SU-DHL-6 (cell line): ENCODE results near the gene C1QL4.

Source experiments
- H2AFZ ChIP-seq: fragments of 200-600 bp; sonication (generic); 2 replicates; pipeline ENCODE4 v1.6.1; 2014; ENCODE audit warnings: low read depth, mild to moderate bottlenecking, moderate library complexity, mixed read lengths, antibody characterized with exemption, low read length; ENCODE audit not compliant: severe bottlenecking
- H3F3A ChIP-seq: fragments of 200-600 bp; shearing (Covaris generic); 2 replicates; pipeline ENCODE4 v1.6.0; 2016; ENCODE audit warnings: antibody characterized with exemption, mild to moderate bottlenecking; ENCODE audit not compliant: insufficient read depth
- H3K27ac ChIP-seq: fragments of 200-600 bp; sonication (generic); 2 replicates; pipeline ENCODE4 v1.5.1; 2016; ENCODE audit warnings: low read depth, mild to moderate bottlenecking, low read length, moderate library complexity, mixed read lengths
- H3K27me3 ChIP-seq: fragments of 200-600 bp; sonication (generic), shearing (Covaris generic); 2 replicates; pipeline ENCODE4 v1.6.0; 2014; ENCODE audit warnings: mild to moderate bottlenecking, low read length
- H3K36me3 ChIP-seq: fragments of 200-600 bp; sonication (generic); 2 replicates; pipeline ENCODE4 v1.6.1; 2014; ENCODE audit warnings: mild to moderate bottlenecking, low read length, mixed read lengths
- H3K4me2 ChIP-seq: fragments of 300-600, 200-600 bp; shearing (Covaris generic), sonication (generic); 2 replicates; pipeline ENCODE4 v1.6.0; 2014; ENCODE audit warnings: low read length, low read depth, mild to moderate bottlenecking; ENCODE audit not compliant: poor library complexity, severe bottlenecking
- H3K4me3 ChIP-seq: fragments of 200-600 bp; sonication (generic); 2 replicates; pipeline ENCODE4 v1.5.1; 2014; ENCODE audit warnings: antibody characterized with exemption, low read length, mild to moderate bottlenecking, mixed read lengths; ENCODE audit not compliant: insufficient read depth, poor library complexity, severe bottlenecking
- H3K79me2 ChIP-seq: fragments of 200-600 bp; sonication (generic); 2 replicates; pipeline ENCODE4 v1.6.1; 2014; ENCODE audit warnings: mild to moderate bottlenecking, low read length, moderate library complexity; ENCODE audit not compliant: insufficient read depth
- H3K9ac ChIP-seq: fragments of 200-600 bp; sonication (generic); 2 replicates; pipeline ENCODE4 v1.7.0; 2014; ENCODE audit warnings: mild to moderate bottlenecking, low read length
- H3K9me2 ChIP-seq: fragments of 200-600 bp; sonication (generic); replicated peaks from 2 replicates; pipeline ENCODE4 v1.6.1; 2014; ENCODE audit warnings: low read length; ENCODE audit not compliant: insufficient read depth
- H3K9me3 ChIP-seq: fragments of 200-600 bp; sonication (generic); 2 replicates; pipeline ENCODE4 v1.6.1; 2014; ENCODE audit warnings: low read length, mixed read lengths; ENCODE audit not compliant: insufficient read depth
- H4K20me1 ChIP-seq: fragments of 200-600 bp; sonication (generic); 2 replicates; pipeline ENCODE4 v1.6.1; 2014; ENCODE audit warnings: low read depth, mild to moderate bottlenecking, antibody characterized with exemption, low read length, moderate library complexity, mixed read lengths
- CTCF ChIP-seq: fragments of 200-600 bp; sonication (generic); IDR thresholded peaks from one replicate; pipeline ENCODE4 v1.5.1; 2017; ENCODE audit warnings: antibody characterized with exemption, mild to moderate bottlenecking, low read length, moderate library complexity; ENCODE audit not compliant: insufficient read depth, poor library complexity, severe bottlenecking
- EZH2phosphoT487 ChIP-seq: fragments of 200-600 bp; sonication (generic), shearing (Covaris generic); conservative IDR thresholded peaks from 2 replicates; pipeline ENCODE4 v1.6.1; 2018; ENCODE audit warnings: mild to moderate bottlenecking, antibody characterized with exemption, low read length, moderate library complexity, mixed read lengths

Gene C1QL4

DNA sequence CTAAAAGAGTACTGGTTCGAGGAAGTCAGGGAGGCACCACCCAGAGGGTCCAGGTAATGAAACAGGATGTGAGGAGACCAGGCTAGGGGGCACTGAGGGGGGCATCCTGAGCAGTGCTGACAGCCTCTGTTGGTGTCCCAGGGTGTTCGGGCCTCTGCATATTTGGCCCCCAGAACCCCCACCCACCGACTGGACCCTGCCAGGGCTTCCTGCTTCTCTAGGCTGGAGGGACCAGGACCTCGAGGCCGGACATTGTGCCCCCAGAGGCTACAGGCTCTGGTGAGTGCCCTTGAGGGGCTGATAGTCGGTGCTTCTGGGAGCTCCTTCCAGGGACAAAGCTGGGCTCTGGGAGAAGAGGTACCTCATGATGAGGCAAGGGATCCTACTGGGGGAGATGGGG, 11.4 kb downstream of the C1QL4 start:
- H3K9me2 ChIP-seq: no peaks in the 10 kb centered on the region
- no peaks in the 10 kb centered on the region for H4K20me1 ChIP-seq
- H3F3A ChIP-seq: no peaks in the 10 kb centered on the region; the same call in 1 of the 2 replicates
- H3K36me3 ChIP-seq: no peaks in the 10 kb centered on the region; the same call in 1 of the 2 replicates
- H3K9me3 ChIP-seq: no peaks in the 10 kb centered on the region
- H3K27me3 ChIP-seq: no peaks in the 10 kb centered on the region
- no peak overlapping the region for H3K9ac ChIP-seq
- H3K4me3 ChIP-seq: no peak overlapping the region
- no peak for TF ChIP-seq CTCF
- no peak for TF ChIP-seq EZH2phosphoT487
- no peak overlapping the region for H3K27ac ChIP-seq
- no peak overlapping the region for H2AFZ ChIP-seq
- no peak overlapping the region for H3K4me2 ChIP-seq
- H3K79me2 ChIP-seq: peaks cover 15% of the 10 kb centered on the region

DNA sequence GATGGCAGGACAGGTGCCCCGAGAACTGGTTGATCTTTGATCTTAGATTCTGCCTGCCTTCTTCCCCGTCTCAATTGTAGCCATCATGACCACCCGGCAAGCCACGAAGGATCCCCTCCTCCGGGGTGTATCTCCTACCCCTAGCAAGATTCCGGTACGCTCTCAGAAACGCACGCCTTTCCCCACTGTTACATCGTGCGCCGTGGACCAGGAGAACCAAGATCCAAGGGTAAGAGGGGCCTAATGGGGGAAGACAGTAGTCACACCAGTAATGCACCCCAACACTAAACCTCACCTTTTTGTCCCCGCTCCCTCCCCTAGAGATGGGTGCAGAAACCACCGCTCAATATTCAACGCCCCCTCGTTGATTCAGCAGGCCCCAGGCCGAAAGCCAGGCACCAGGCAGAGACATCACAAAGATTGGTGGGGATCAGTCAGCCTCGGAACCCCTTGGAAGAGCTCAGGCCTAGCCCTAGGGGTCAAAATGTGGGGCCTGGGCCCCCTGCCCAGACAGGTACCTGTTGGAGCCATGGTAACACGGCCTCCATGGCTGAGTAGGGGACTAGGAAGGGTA, 13.4 kb downstream of the C1QL4 start:
- no peaks in the 10 kb centered on the region for H4K20me1 ChIP-seq
- peak overlapping the region; percentile 88 for H3K9ac ChIP-seq

GRCh38 chr12:49322708-49323523, 14.1 kb downstream of the C1QL4 start, which contains the start of gene TROAP:
Gene TROAP (plus strand): TSS chr12:49323255. CDS start chr12:49323609, 354 bp downstream.
- Histone ChIP-seq H3K27me3 (no peaks in the 10 kb centered on the region), H3K79me2 (peaks cover 15% of the 10 kb centered on the region), H3K9me3 (no peaks in the 10 kb centered on the region), H3K4me3 (peak within 1 kb of the TSS; percentile 96), H2AFZ (peak within 1 kb of the TSS; percentile 82), H3F3A (no peaks in the 10 kb centered on the region; the same call in 1 of the 2 replicates), H3K36me3 (no peaks in the 10 kb centered on the region; the same call in 1 of the 2 replicates), H3K9ac (peak within 1 kb of the TSS; percentile 88), H3K27ac (peak within 1 kb of the TSS; percentile 63), H4K20me1 (no peaks in the 10 kb centered on the region), H3K9me2 (no peaks in the 10 kb centered on the region), H3K4me2 (peak within 1 kb of the TSS; percentile 85)
- TF ChIP-seq CTCF: no peak
- TF ChIP-seq EZH2phosphoT487: no peak

More for the DNA sequence above, 13.4 kb downstream of the C1QL4 start:
- H3K4me3 ChIP-seq: peak overlapping the region; percentile 96
- no peaks in the 10 kb centered on the region; the same call in 1 of the 2 replicates for H3K36me3 ChIP-seq
- H2AFZ ChIP-seq: peak overlapping the region; percentile 73
- H3K4me2 ChIP-seq: peak overlapping the region; percentile 85
- no peaks in the 10 kb centered on the region for H3K9me2 ChIP-seq
- no peaks in the 10 kb centered on the region for H3K9me3 ChIP-seq
- H3F3A ChIP-seq: no peaks in the 10 kb centered on the region; the same call in 1 of the 2 replicates
- no peaks in the 10 kb centered on the region for H3K27me3 ChIP-seq
- no peak for TF ChIP-seq EZH2phosphoT487
- no peak for TF ChIP-seq CTCF
- peak overlapping the region; percentile 63 for H3K27ac ChIP-seq
- peaks cover 15% of the 10 kb centered on the region for H3K79me2 ChIP-seq
